Measurements from ENCODE around the gene MGAT4D. TPM values are rescaled to one million over a fixed set of nuclear protein-coding genes. Genes with fewer than 3 reads are reported as not detected.

Gene MGAT4D
- not detected for total RNA-seq

- no peaks in the 10 kb centered on the region for H3K36me3 ChIP-seq
- H3K9me3 ChIP-seq: no peaks in the 10 kb centered on the region
Measured at GRCh38 chr4:140497747-140498636, at the start of gene MGAT4D. TSS of gene MGAT4D (minus strand) at chr4:140498293. CDS start at chr4:140498222, 71 bp downstream.

GRCh38 chr4:140533951-140534480, 35.9 kb upstream of the MGAT4D start:
- TF ChIP-seq POLR2A (IDR thresholded peaks at IDR 0.05): no peak
- Histone ChIP-seq H3K4me3 (no peak overlapping the region), H3K27ac (no peak overlapping the region), H3K27me3 (no peaks in the 10 kb centered on the region), H3K4me1 (no peaks in the 10 kb centered on the region), H3K9me3 (no peaks in the 10 kb centered on the region), H3K36me3 (no peaks in the 10 kb centered on the region)
- DNase-seq: no peak
- intact Hi-C loops (cut with DNase I; ENCODE audit: low total_unique reads): no loop called here

More at GRCh38 chr4:140497747-140498636, at the start of gene MGAT4D:
- H3K27me3 ChIP-seq: peaks cover 0 to 3% of the 10 kb centered on the region in 2 donors
- no peak for DNase-seq
- TF ChIP-seq POLR2A (IDR thresholded peaks at IDR 0.05): no peak
- TF ChIP-seq CTCF (IDR thresholded peaks at IDR 0.05): no peak
- no peak within 1 kb of the TSS for H3K4me3 ChIP-seq
- H3K27ac ChIP-seq: no peak within 1 kb of the TSS
- intact Hi-C loops (cut with DNase I; ENCODE audit: low total_unique reads): no loop called here
- no peaks in the 10 kb centered on the region for H3K4me1 ChIP-seq

- Histone ChIP-seq H3K4me3 (no peak overlapping the region), H3K9me3 (no peaks in the 10 kb centered on the region), H3K36me3 (no peaks in the 10 kb centered on the region), H3K27ac (no peak overlapping the region), H3K4me1 (no peaks in the 10 kb centered on the region), H3K27me3 (no peaks in the 10 kb centered on the region)
- intact Hi-C loops (cut with DNase I; ENCODE audit: low total_unique reads): no loop called here
- no peak for TF ChIP-seq POLR2A (IDR thresholded peaks at IDR 0.05)
- DNase-seq: no peak
Measured at GRCh38 chr4:140529434-140529833, 31.3 kb upstream of the MGAT4D start.

- H3K9me3 ChIP-seq: no peaks in the 10 kb centered on the region
- intact Hi-C loops (cut with DNase I; ENCODE audit: low total_unique reads): no loop called here
- H3K4me3 ChIP-seq: peak within 1 kb of the TSS; percentile 89 to 97
- TF ChIP-seq CTCF (IDR thresholded peaks at IDR 0.05): peak; percentile 90 to 96 (median 92)
- peak in 1 of 2 donors; percentile 69 for TF ChIP-seq POLR2A (IDR thresholded peaks at IDR 0.05)
- no peaks in the 10 kb centered on the region for H3K27me3 ChIP-seq
- DNase-seq: peak; percentile 98
- H3K36me3 ChIP-seq: no peaks in the 10 kb centered on the region
- peak within 1 kb of the TSS; percentile 86 to 94 for H3K27ac ChIP-seq
- no peaks in the 10 kb centered on the region for H3K4me1 ChIP-seq
Measured at GRCh38 chr4:140523857-140524742, 26.0 kb upstream of the MGAT4D start, which contains the start of gene ELMOD2. TSS of gene ELMOD2 (plus strand) at chr4:140524168. CDS start at chr4:140525429, 1,261 bp downstream.

- peak overlapping the region; percentile 32 to 94 for H3K27ac ChIP-seq
- intact Hi-C loops (cut with DNase I; ENCODE audit: low total_unique reads): no loop called here
Measured at GRCh38 chr4:140523370-140523856, 25.3 kb upstream of the MGAT4D start.

More at GRCh38 chr4:140523370-140523856, 25.3 kb upstream of the MGAT4D start:
- Histone ChIP-seq H3K27me3 (no peaks in the 10 kb centered on the region), H3K4me3 (peak overlapping the region; percentile 89 to 97), H3K4me1 (no peaks in the 10 kb centered on the region), H3K36me3 (no peaks in the 10 kb centered on the region), H3K9me3 (no peaks in the 10 kb centered on the region)
- TF ChIP-seq CTCF (IDR thresholded peaks at IDR 0.05): no peak
- no peak for TF ChIP-seq POLR2A (IDR thresholded peaks at IDR 0.05)
- DNase-seq: no peak

Data from uterus (tissue), 4 donors.